Endothelial cell of umbilical vein (primary cell): ENCODE data around the gene HDX.

Experiments
- EZH2 ChIP-seq: IDR thresholded peaks from 2 replicates; pipeline ENCODE4 v1.6.1; 2012; ENCODE audit warnings: borderline replicate concordance, low read depth, mild to moderate bottlenecking, moderate library complexity, low read length, inconsistent platforms; ENCODE audit not compliant: severe bottlenecking
- MYC ChIP-seq: IDR thresholded peaks from one replicate; pipeline ENCODE4 v1.6.1; 2011; ENCODE audit warnings: mild to moderate bottlenecking, low read depth, low read length
- TF ChIP-seq, protein P1 (sequence below), 2 donors: IDR thresholded peaks; 1 replicate in 1 of 2; 2 replicates in 1 of 2; pipeline ENCODE4 v1.5.1; 2011; ENCODE audit warnings: low read length in 2 of 2, mild to moderate bottlenecking in 2 of 2, moderate library complexity in 2 of 2, control low read depth in 1 of 2, inconsistent platforms in 1 of 2, low read depth in 1 of 2; ENCODE audit not compliant: insufficient read depth in 1 of 2; ENCODE audit errors: extremely low read depth in 1 of 2

DNA sequence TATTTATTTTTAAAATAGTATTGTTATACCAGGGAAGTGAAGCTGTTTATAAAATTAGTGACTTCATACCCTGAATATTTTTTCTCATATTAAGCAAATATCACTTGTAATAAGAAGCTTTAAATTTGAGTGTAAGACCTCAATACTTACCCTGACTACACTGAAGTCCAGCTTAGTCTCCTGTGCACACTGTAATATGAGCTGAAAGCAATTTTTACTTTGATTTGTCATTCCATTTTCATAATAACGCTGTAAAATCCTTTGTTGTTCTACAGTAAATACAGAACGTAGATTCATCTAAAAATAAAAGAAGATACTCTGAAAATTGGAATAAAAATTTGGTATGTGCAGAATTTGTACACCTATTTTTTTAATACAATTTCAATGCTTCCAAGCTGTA, 27.2 kb downstream of the HDX start:
- no peak for TF ChIP-seq EZH2
- TF ChIP-seq, protein P1, sequence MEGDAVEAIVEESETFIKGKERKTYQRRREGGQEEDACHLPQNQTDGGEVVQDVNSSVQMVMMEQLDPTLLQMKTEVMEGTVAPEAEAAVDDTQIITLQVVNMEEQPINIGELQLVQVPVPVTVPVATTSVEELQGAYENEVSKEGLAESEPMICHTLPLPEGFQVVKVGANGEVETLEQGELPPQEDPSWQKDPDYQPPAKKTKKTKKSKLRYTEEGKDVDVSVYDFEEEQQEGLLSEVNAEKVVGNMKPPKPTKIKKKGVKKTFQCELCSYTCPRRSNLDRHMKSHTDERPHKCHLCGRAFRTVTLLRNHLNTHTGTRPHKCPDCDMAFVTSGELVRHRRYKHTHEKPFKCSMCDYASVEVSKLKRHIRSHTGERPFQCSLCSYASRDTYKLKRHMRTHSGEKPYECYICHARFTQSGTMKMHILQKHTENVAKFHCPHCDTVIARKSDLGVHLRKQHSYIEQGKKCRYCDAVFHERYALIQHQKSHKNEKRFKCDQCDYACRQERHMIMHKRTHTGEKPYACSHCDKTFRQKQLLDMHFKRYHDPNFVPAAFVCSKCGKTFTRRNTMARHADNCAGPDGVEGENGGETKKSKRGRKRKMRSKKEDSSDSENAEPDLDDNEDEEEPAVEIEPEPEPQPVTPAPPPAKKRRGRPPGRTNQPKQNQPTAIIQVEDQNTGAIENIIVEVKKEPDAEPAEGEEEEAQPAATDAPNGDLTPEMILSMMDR (IDR thresholded peaks at IDR 0.05; ENCODE audit: extremely low read depth in 1 of 2, insufficient read depth in 1 of 2, low read depth in 1 of 2, low read length in 2 of 2): no peak
- TF ChIP-seq MYC: no peak
